Stimulated activated CD8-positive, alpha-beta memory T cell treated with anti-CD3 and anti-CD28 coated beads, Interleukin-4, amount 100 ng/mL, for 4 hours (primary cell): ENCODE data around the gene FBXL22.
"Not testable (repeated sequence)": the region's sequence is repeated elsewhere in the genome, so short reads cannot be mapped to it uniquely, and the experiment has no call there.

Experiments used
- DNase-seq, 2 donors: peaks; one replicate each; pipeline ENCODE4 v3.0.0-alpha.2; 2020; ENCODE audit warnings: low read depth in 2 of 2, low spot score in 1 of 2

The FBXL22 gene

GRCh38 chr15:63611177-63611576, 14.0 kb downstream of the FBXL22 start:
- DNase-seq, result no peak

- DNase-seq, result no peak
These were observed 15.1 kb downstream of the FBXL22 start for GRCh38 chr15:63612300-63612699.

GRCh38 chr15:63615935-63616334, 18.7 kb downstream of the FBXL22 start:
- DNase-seq, result no peak

GRCh38 chr15:63617147-63617546, 20.0 kb downstream of the FBXL22 start:
- DNase-seq, result not testable (repeated sequence)

- not testable (repeated sequence) for DNase-seq
These were observed 20.4 kb downstream of the FBXL22 start for GRCh38 chr15:63617627-63618026.

- not testable (repeated sequence) for DNase-seq
These were observed 23.6 kb downstream of the FBXL22 start for GRCh38 chr15:63620760-63621159.

GRCh38 chr15:63623232-63623969, 26.2 kb downstream of the FBXL22 start:
- no peak for DNase-seq

- DNase-seq, result no peak
These were observed 29.8 kb downstream of the FBXL22 start for GRCh38 chr15:63626955-63627354.

- no peak for DNase-seq
These were observed 31.1 kb downstream of the FBXL22 start for GRCh38 chr15:63628123-63628822.

GRCh38 chr15:63630036-63630751, 33.0 kb downstream of the FBXL22 start:
- DNase-seq, result no peak

GRCh38 chr15:63633312-63633711, 36.1 kb downstream of the FBXL22 start:
- no peak for DNase-seq

- DNase-seq, result no peak
These were observed 37.0 kb downstream of the FBXL22 start for GRCh38 chr15:63634154-63634553.

GRCh38 chr15:63636518-63637061, 39.4 kb downstream of the FBXL22 start:
- DNase-seq, result no peak

GRCh38 chr15:63638839-63639238, 41.7 kb downstream of the FBXL22 start:
- DNase-seq, result no peak

- DNase-seq, result no peak
These were observed 43.0 kb downstream of the FBXL22 start for GRCh38 chr15:63640146-63640545.
